Astrocyte of the cerebellum (primary cell): ENCODE results near the gene KLK10.

ENCODE experiments used
- DNase-seq: peaks from one replicate; pipeline ENCODE4 v3.0.0-alpha.2; 2011; ENCODE audit warnings: low read depth
- H3K4me3 ChIP-seq: 2 replicates; pipeline ENCODE4 v1.5.1; 2011; ENCODE audit warnings: mild to moderate bottlenecking, low read depth, low read length, moderate library complexity
- CTCF ChIP-seq: IDR thresholded peaks from 2 replicates; pipeline ENCODE4 v1.5.1; 2012; ENCODE audit warnings: low read length, low read depth, moderate library complexity, mild to moderate bottlenecking; ENCODE audit errors: missing control alignments
- in situ Hi-C: cut with HindIII; loops from 2 replicates; pipeline ENCODE4 v1.10.0; 2017; ENCODE audit warnings: low sequenced_read_pairs

KLK10 gene

GRCh38 chr19:50967929-50968715 is 51.4 kb downstream of the KLK10 start:
- TF ChIP-seq CTCF = no peak
- DNase-seq = no peak
- no peak overlapping the region for H3K4me3 ChIP-seq
- in situ Hi-C loops = no loop called here

- TF ChIP-seq CTCF = no peak
Observed at GRCh38 chr19:50964266-50964665, 55.2 kb downstream of the KLK10 start.

GRCh38 chr19:50963381-50963780 is 56.1 kb downstream of the KLK10 start:
- no peak overlapping the region for H3K4me3 ChIP-seq
- TF ChIP-seq CTCF = no peak
- DNase-seq = no peak
- in situ Hi-C loops = no loop called here

More at GRCh38 chr19:50964266-50964665, 55.2 kb downstream of the KLK10 start:
- in situ Hi-C loops = no loop called here
- no peak for DNase-seq
- no peak overlapping the region for H3K4me3 ChIP-seq
